Stimulated activated CD8-positive, alpha-beta memory T cell treated with anti-CD3 and anti-CD28 coated beads, Interleukin-15, amount 100 ng/mL, for 4 hours (primary cell): ENCODE results near the gene EFL1.
A peak's percentile ranks its signal among the peaks of the same experiment; 100 is the strongest.
"Not testable (repeated sequence)": the region's sequence is repeated elsewhere in the genome, so short reads cannot be mapped to it uniquely, and the experiment has no call there.

ENCODE experiments used
- DNase-seq, 2 donors: peaks; one replicate each; pipeline ENCODE4 v3.0.0-alpha.2; 2020; ENCODE audit warnings: low read depth in 2 of 2

Gene EFL1

GRCh38 chr15:82197733-82198594, 64.6 kb downstream of the EFL1 start:
- peak in 1 of 2 donors; percentile 13 for DNase-seq

GRCh38 chr15:82196353-82196752, 66.2 kb downstream of the EFL1 start:
- DNase-seq = no peak

- DNase-seq = not testable (repeated sequence)
Measured at GRCh38 chr15:82195818-82196217, 66.7 kb downstream of the EFL1 start.

GRCh38 chr15:82194488-82194887, 68.0 kb downstream of the EFL1 start:
- not testable (repeated sequence) for DNase-seq

- DNase-seq = not testable (repeated sequence)
Measured at GRCh38 chr15:82193435-82193834, 69.1 kb downstream of the EFL1 start.

- DNase-seq = not testable (repeated sequence)
Measured at GRCh38 chr15:82192394-82192793, 70.1 kb downstream of the EFL1 start.

- no peak for DNase-seq
Measured at GRCh38 chr15:82186719-82187406, 75.7 kb downstream of the EFL1 start.

GRCh38 chr15:82186161-82186560, 76.4 kb downstream of the EFL1 start:
- DNase-seq = no peak

- DNase-seq = no peak
Measured at GRCh38 chr15:82184776-82185175, 77.8 kb downstream of the EFL1 start.

- DNase-seq = no peak
Measured at GRCh38 chr15:82184355-82184754, 78.2 kb downstream of the EFL1 start.

GRCh38 chr15:82183121-82184031, 79.2 kb downstream of the EFL1 start:
- DNase-seq = no peak

- no peak for DNase-seq
Measured at GRCh38 chr15:82181371-82181770, 81.2 kb downstream of the EFL1 start.

- DNase-seq = no peak
Measured at GRCh38 chr15:82178061-82178460, 84.5 kb downstream of the EFL1 start.

- DNase-seq = no peak
Measured at GRCh38 chr15:82177291-82178010, 85.1 kb downstream of the EFL1 start.

- DNase-seq = no peak
Measured at GRCh38 chr15:82176542-82176941, 86.0 kb downstream of the EFL1 start.

- no peak for DNase-seq
Measured at GRCh38 chr15:82174471-82175235, 87.9 kb downstream of the EFL1 start.

GRCh38 chr15:82173108-82173507, 89.4 kb downstream of the EFL1 start:
- no peak for DNase-seq

GRCh38 chr15:82172506-82172905, 90.0 kb downstream of the EFL1 start:
- no peak for DNase-seq

GRCh38 chr15:82168757-82169156, 93.8 kb downstream of the EFL1 start:
- no peak for DNase-seq

- DNase-seq = no peak
Measured at GRCh38 chr15:82168296-82168695, 94.2 kb downstream of the EFL1 start.

GRCh38 chr15:82165948-82166376, 96.6 kb downstream of the EFL1 start:
- DNase-seq = no peak
